Measurements from ENCODE around the gene TSHZ2.

GRCh38 chr20:53027089-53027488 is 54.9 kb downstream of the TSHZ2 start:
- no peak for TF ChIP-seq CHD1 (IDR thresholded peaks at IDR 0.05; ENCODE audit: low read depth, low read length)
- no peak for TF ChIP-seq CTCF (conservative IDR thresholded peaks at IDR 0.05; ENCODE audit: low read depth, low read length)

Data from IMR-90 (cell line).